ENCODE results near the gene ISY1. TPM values are rescaled to one million over a fixed set of nuclear protein-coding genes. Genes with fewer than 3 reads are reported as not detected.

ISY1 gene
- total and polyA plus RNA-seq, 7 experiments from 2014 or later, result 27.6 to 130 (median 39.4) TPM

GRCh38 chr3:129184396-129184657 lies 23.5 kb upstream of the ISY1 start:
- Mint-ChIP-seq H3K27ac (peak overlapping the region; percentile 91 to 99 (median 97)), H3K4me1 (peaks cover 29 to 42% (median 38%) of the 10 kb centered on the region in 7 donors), H3K4me3 (peak overlapping the region; percentile 93 to 99 (median 96)), H3K36me3 (peaks cover 0 to 27% (median 20%) of the 10 kb centered on the region in 5 donors), H3K27me3 (no peaks in the 10 kb centered on the region), H3K9me3 (no peaks in the 10 kb centered on the region)
- H3K36me3 ChIP-seq (ENCODE audit: control insufficient read depth in 2 of 3, insufficient read depth in 3 of 3, low read length in 3 of 3), result peaks cover 0 to 11% (median 4%) of the 10 kb centered on the region in 3 experiments
- CTCF ChIA-PET, result interaction anchor here (1.6 kb wide), 1 partner anchor 22 kb away, joined by 8 read pairs; no protein-coding TSS in a partner anchor
- H3K4me1 ChIP-seq (ENCODE audit: control insufficient read depth in 2 of 2, insufficient read depth in 2 of 2, low read length in 2 of 2), result peaks cover 13 to 22% of the 10 kb centered on the region in 2 donors
- POLR2A ChIA-PET, result interaction anchor here (0.7 to 4.9 kb wide), 13 partner anchors 8 to 190 kb away, joined by 3 to 106 read pairs (median 4); partner anchors contain the start of genes CFAP92, COPG1 and RAB43
- no peaks in the 10 kb centered on the region for H3K27me3 ChIP-seq (ENCODE audit: control insufficient read depth in 2 of 2, insufficient read depth in 2 of 2, low read length in 2 of 2)
- H3K27ac ChIP-seq (ENCODE audit: low read depth, low read length), result peak overlapping the region; percentile 100
- no peaks in the 10 kb centered on the region for H3K9me3 ChIP-seq (ENCODE audit: control insufficient read depth in 2 of 3, low read length in 3 of 3)
- H3K4me3 ChIP-seq (ENCODE audit: low read length), result peak overlapping the region; percentile 74
- intact Hi-C loops (cut with micrococcal nuclease), result loop anchor here (1.0 to 10.0 kb wide), 11 partner anchors 94 to 1130 kb away; partner anchors contain the start of genes RPN1 (in 2 of the 2), ACAD9 (in 1 of the 2), CFAP92 (in 1 of the 2) and HMCES (in 1 of the 2)
- no peak for ATAC-seq
- DNase-seq, result peak in 1 of 9 donors; percentile 34

- Mint-ChIP-seq H3K27ac (peak within 1 kb of the TSS; percentile 91 to 99 (median 97)), H3K4me3 (peak within 1 kb of the TSS; percentile 93 to 99 (median 96)), H3K4me1 (peaks cover 32 to 48% (median 42%) of the 10 kb centered on the region in 7 donors), H3K9me3 (no peaks in the 10 kb centered on the region), H3K36me3 (peaks cover 0 to 27% (median 23%) of the 10 kb centered on the region in 5 donors), H3K27me3 (no peaks in the 10 kb centered on the region)
- Histone ChIP-seq H3K27ac (ENCODE audit: low read depth, low read length) (peak within 1 kb of the TSS; percentile 100), H3K4me3 (ENCODE audit: low read length) (peak within 1 kb of the TSS; percentile 74), H3K9me3 (ENCODE audit: control insufficient read depth in 2 of 3, low read length in 3 of 3) (no peaks in the 10 kb centered on the region), H3K27me3 (ENCODE audit: control insufficient read depth in 2 of 2, insufficient read depth in 2 of 2, low read length in 2 of 2) (no peaks in the 10 kb centered on the region), H3K4me1 (ENCODE audit: control insufficient read depth in 2 of 2, insufficient read depth in 2 of 2, low read length in 2 of 2) (peaks cover 18 to 27% of the 10 kb centered on the region in 2 donors), H3K36me3 (ENCODE audit: control insufficient read depth in 2 of 3, insufficient read depth in 3 of 3, low read length in 3 of 3) (peaks cover 0 to 16% (median 4%) of the 10 kb centered on the region in 3 experiments)
- POLR2A ChIA-PET, result interaction anchor here (0.6 to 4.9 kb wide), 23 partner anchors 8 to 707 kb away, joined by 3 to 106 read pairs (median 4); partner anchors contain the start of genes CFAP92, COPG1 and RAB43
- intact Hi-C loops (cut with micrococcal nuclease), result loop anchor here (1.0 to 10.0 kb wide), 19 partner anchors 22 to 1129 kb away; partner anchors contain the start of genes COPG1 (in 2 of the 2), HMCES (in 2 of the 2), IFT122 (in 2 of the 2) and ISY1 (in 2 of the 2)
- DNase-seq (peak; percentile 90 to 96 (median 94)), ATAC-seq (peak; percentile 100)
- CTCF ChIA-PET, result interaction anchor here (0.7 to 1.6 kb wide), 2 partner anchors 22 to 66 kb away, joined by 3 to 8 read pairs; partner anchors contain the start of gene COPG1
These were observed 22.9 kb upstream of the ISY1 start, which contains the start of gene CNBP for GRCh38 chr3:129183569-129184395. CNBP (minus strand) TSS chr3:129183896; CDS start chr3:129171757, 12,139 bp downstream.

- peaks cover 0 to 25% (median 4%) of the 10 kb centered on the region in 3 experiments for H3K36me3 ChIP-seq (ENCODE audit: control insufficient read depth in 2 of 3, insufficient read depth in 3 of 3, low read length in 3 of 3)
- Mint-ChIP-seq H3K27ac (peak overlapping the region; percentile 91 to 99 (median 97)), H3K36me3 (peaks cover 0 to 29% (median 29%) of the 10 kb centered on the region in 5 donors), H3K9me3 (no peaks in the 10 kb centered on the region), H3K4me3 (peak overlapping the region; percentile 93 to 99 (median 96)), H3K4me1 (peaks cover 40 to 60% (median 42%) of the 10 kb centered on the region in 7 donors), H3K27me3 (no peaks in the 10 kb centered on the region)
- no peaks in the 10 kb centered on the region for H3K9me3 ChIP-seq (ENCODE audit: control insufficient read depth in 2 of 3, low read length in 3 of 3)
- peaks cover 29 to 36% of the 10 kb centered on the region in 2 donors for H3K4me1 ChIP-seq (ENCODE audit: control insufficient read depth in 2 of 2, insufficient read depth in 2 of 2, low read length in 2 of 2)
- peak overlapping the region; percentile 74 for H3K4me3 ChIP-seq (ENCODE audit: low read length)
- DNase-seq (peak in 6 of 9 donors; percentile 23 to 37 (median 30)), ATAC-seq (no peak)
- CTCF ChIA-PET, result interaction anchor here (0.8 to 1.7 kb wide), 4 partner anchors 13 to 213 kb away, joined by 3 to 8 read pairs (median 4); no protein-coding TSS in a partner anchor
- no peaks in the 10 kb centered on the region for H3K27me3 ChIP-seq (ENCODE audit: control insufficient read depth in 2 of 2, insufficient read depth in 2 of 2, low read length in 2 of 2)
- intact Hi-C loops (cut with micrococcal nuclease), result loop anchor here (1.0 to 10.0 kb wide), 13 partner anchors 21 to 1128 kb away; partner anchors contain the start of genes COPG1 (in 2 of the 2), ISY1 (in 2 of the 2), HMCES (in 1 of the 2) and IFT122 (in 1 of the 2)
- POLR2A ChIA-PET, result interaction anchor here (0.6 to 4.9 kb wide), 23 partner anchors 8 to 708 kb away, joined by 3 to 106 read pairs (median 4); partner anchors contain the start of genes CFAP92, COPG1 and RAB43
- H3K27ac ChIP-seq (ENCODE audit: low read depth, low read length), result peak overlapping the region; percentile 100
These were observed 21.7 kb upstream of the ISY1 start for GRCh38 chr3:129182390-129183185.

- no peaks in the 10 kb centered on the region for H3K27me3 ChIP-seq (ENCODE audit: control insufficient read depth in 2 of 2, insufficient read depth in 2 of 2, low read length in 2 of 2)
- intact Hi-C loops (cut with micrococcal nuclease), result loop anchor here (1.0 to 10.0 kb wide), 5 partner anchors 63 to 1127 kb away; partner anchors contain the start of genes IFT122 (in 1 of the 2) and SEC61A1 (in 1 of the 2)
- Mint-ChIP-seq H3K4me3 (peak overlapping the region; percentile 93 to 99 (median 96)), H3K36me3 (peaks cover 0 to 34% (median 31%) of the 10 kb centered on the region in 5 donors), H3K9me3 (no peaks in the 10 kb centered on the region), H3K27ac (peak overlapping the region; percentile 55 to 99 (median 97)), H3K4me1 (peaks cover 46 to 67% (median 50%) of the 10 kb centered on the region in 7 donors), H3K27me3 (no peaks in the 10 kb centered on the region)
- DNase-seq (no peak), ATAC-seq (no peak)
- H3K4me1 ChIP-seq (ENCODE audit: control insufficient read depth in 2 of 2, insufficient read depth in 2 of 2, low read length in 2 of 2), result peaks cover 36 to 43% of the 10 kb centered on the region in 2 donors
- CTCF ChIA-PET, result interaction anchor here (1.3 to 1.7 kb wide), 2 partner anchors 12 to 212 kb away, joined by 3 to 4 read pairs; no protein-coding TSS in a partner anchor
- H3K4me3 ChIP-seq (ENCODE audit: low read length), result peak overlapping the region; percentile 74
- H3K36me3 ChIP-seq (ENCODE audit: control insufficient read depth in 2 of 3, insufficient read depth in 3 of 3, low read length in 3 of 3), result peaks cover 0 to 30% (median 4%) of the 10 kb centered on the region in 3 experiments
- POLR2A ChIA-PET, result interaction anchor here (0.6 to 4.9 kb wide), 10 partner anchors 11 to 212 kb away, joined by 3 to 106 read pairs (median 4); partner anchors contain the start of genes COPG1 and RAB43
- H3K27ac ChIP-seq (ENCODE audit: low read depth, low read length), result peak overlapping the region; percentile 100
- H3K9me3 ChIP-seq (ENCODE audit: control insufficient read depth in 2 of 3, low read length in 3 of 3), result no peaks in the 10 kb centered on the region
These were observed 21.0 kb upstream of the ISY1 start for GRCh38 chr3:129181819-129182218.

- intact Hi-C loops (cut with micrococcal nuclease), result loop anchor here (5.0 to 10.0 kb wide), 3 partner anchors 137 to 1126 kb away; partner anchors contain the start of gene SEC61A1 (in 1 of the 2)
- Mint-ChIP-seq H3K9me3 (peaks cover 0 to 2% (median 0%) of the 10 kb centered on the region in 11 donors), H3K27ac (peak overlapping the region; percentile 74 to 99 (median 91)), H3K36me3 (peaks cover 5 to 48% (median 36%) of the 10 kb centered on the region in 5 donors), H3K4me1 (peaks cover 57 to 75% (median 62%) of the 10 kb centered on the region in 7 donors), H3K4me3 (peak overlapping the region; percentile 93 to 99 (median 96)), H3K27me3 (no peaks in the 10 kb centered on the region)
- Histone ChIP-seq H3K9me3 (ENCODE audit: control insufficient read depth in 2 of 3, low read length in 3 of 3) (no peaks in the 10 kb centered on the region), H3K4me1 (ENCODE audit: control insufficient read depth in 2 of 2, insufficient read depth in 2 of 2, low read length in 2 of 2) (peaks cover 50 to 55% of the 10 kb centered on the region in 2 donors), H3K36me3 (ENCODE audit: control insufficient read depth in 2 of 3, insufficient read depth in 3 of 3, low read length in 3 of 3) (peaks cover 0 to 30% (median 4%) of the 10 kb centered on the region in 3 experiments), H3K27me3 (ENCODE audit: control insufficient read depth in 2 of 2, insufficient read depth in 2 of 2, low read length in 2 of 2) (no peaks in the 10 kb centered on the region), H3K27ac (ENCODE audit: low read depth, low read length) (peak overlapping the region; percentile 100), H3K4me3 (ENCODE audit: low read length) (peak overlapping the region; percentile 74)
- POLR2A ChIA-PET, result interaction anchor here (0.9 to 4.9 kb wide), 4 partner anchors 13 to 64 kb away, joined by 3 to 106 read pairs (median 18); partner anchors contain the start of gene RAB43
- DNase-seq (no peak), ATAC-seq (no peak)
- CTCF ChIA-PET, result interaction anchor here (0.5 to 0.9 kb wide), 2 partner anchors 26 to 97 kb away, joined by 3 read pairs; no protein-coding TSS in a partner anchor
These were observed 19.6 kb upstream of the ISY1 start for GRCh38 chr3:129180461-129180860.

All from naive thymus-derived CD4-positive, alpha-beta T cell (primary cell).